GM12801 (cell line): ENCODE measurements around the gene CCM2L.

Experiments
- CTCF ChIP-seq: IDR thresholded peaks from one replicate; pipeline ENCODE4 v1.5.1; 2011; ENCODE audit warnings: control low read depth; ENCODE audit not compliant: insufficient read length; ENCODE audit errors: extremely low read depth

The CCM2L gene

GRCh38 chr20:32053648-32054047 is 43.4 kb downstream of the CCM2L start:
- TF ChIP-seq CTCF: no peak

- TF ChIP-seq CTCF: no peak
These were observed 46.7 kb downstream of the CCM2L start for GRCh38 chr20:32056708-32057483.

- TF ChIP-seq CTCF: no peak
These were observed 47.5 kb downstream of the CCM2L start for GRCh38 chr20:32057656-32058184.

- TF ChIP-seq CTCF: no peak
These were observed 49.0 kb downstream of the CCM2L start for GRCh38 chr20:32059189-32059588.

- TF ChIP-seq CTCF: no peak
These were observed 52.5 kb downstream of the CCM2L start for GRCh38 chr20:32062776-32063170.

- TF ChIP-seq CTCF: no peak
These were observed 53.5 kb downstream of the CCM2L start for GRCh38 chr20:32063695-32064094.

- TF ChIP-seq CTCF: no peak
These were observed 54.4 kb downstream of the CCM2L start for GRCh38 chr20:32064667-32065066.
